ENCODE data around the gene TNFAIP8L3. TPM values are rescaled to one million over a fixed set of nuclear protein-coding genes. Genes with fewer than 3 reads are reported as not detected.

The TNFAIP8L3 gene
- total RNA-seq, 1 experiment from 2014 or later = 0.20 TPM

DNA sequence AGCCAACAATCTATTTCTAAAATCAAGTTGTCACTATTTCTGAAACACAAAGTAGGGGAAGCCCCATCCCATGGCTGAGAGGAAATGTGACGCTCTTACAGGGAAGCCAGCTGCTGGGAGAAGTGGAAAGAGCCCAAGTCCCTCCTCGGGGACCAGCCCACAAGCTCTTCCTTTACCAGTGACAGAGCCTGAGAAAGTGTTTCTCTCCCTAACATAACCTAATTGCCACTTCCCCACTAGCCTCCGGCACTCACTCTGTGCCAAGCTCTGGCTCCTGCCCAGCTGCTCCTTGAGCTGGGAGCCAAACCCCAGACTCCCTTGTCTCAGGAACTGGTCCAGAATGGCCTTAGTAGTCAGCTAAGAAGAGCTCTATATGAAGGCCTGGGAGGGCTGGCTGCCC is 42.9 kb downstream of the TNFAIP8L3 start:
- H3K4me2 ChIP-seq = no peak overlapping the region
- no TSS peak for BruUV-seq (replicated peaks)
- CTCF ChIA-PET = no interaction called here

GRCh38 chr15:51049081-51049480 is 45.6 kb downstream of the TNFAIP8L3 start:
- ChIA-PET CTCF (no interaction called here), POLR2A (ENCODE audit: unreplicated experiment) (no interaction called here)
- TF ChIP-seq, protein P1, sequence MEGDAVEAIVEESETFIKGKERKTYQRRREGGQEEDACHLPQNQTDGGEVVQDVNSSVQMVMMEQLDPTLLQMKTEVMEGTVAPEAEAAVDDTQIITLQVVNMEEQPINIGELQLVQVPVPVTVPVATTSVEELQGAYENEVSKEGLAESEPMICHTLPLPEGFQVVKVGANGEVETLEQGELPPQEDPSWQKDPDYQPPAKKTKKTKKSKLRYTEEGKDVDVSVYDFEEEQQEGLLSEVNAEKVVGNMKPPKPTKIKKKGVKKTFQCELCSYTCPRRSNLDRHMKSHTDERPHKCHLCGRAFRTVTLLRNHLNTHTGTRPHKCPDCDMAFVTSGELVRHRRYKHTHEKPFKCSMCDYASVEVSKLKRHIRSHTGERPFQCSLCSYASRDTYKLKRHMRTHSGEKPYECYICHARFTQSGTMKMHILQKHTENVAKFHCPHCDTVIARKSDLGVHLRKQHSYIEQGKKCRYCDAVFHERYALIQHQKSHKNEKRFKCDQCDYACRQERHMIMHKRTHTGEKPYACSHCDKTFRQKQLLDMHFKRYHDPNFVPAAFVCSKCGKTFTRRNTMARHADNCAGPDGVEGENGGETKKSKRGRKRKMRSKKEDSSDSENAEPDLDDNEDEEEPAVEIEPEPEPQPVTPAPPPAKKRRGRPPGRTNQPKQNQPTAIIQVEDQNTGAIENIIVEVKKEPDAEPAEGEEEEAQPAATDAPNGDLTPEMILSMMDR (conservative IDR thresholded peaks at IDR 0.05) = no peak
- TF ChIP-seq EZH2 (IDR thresholded peaks at IDR 0.05; ENCODE audit: low read depth) = no peak
- H3K27me3 ChIP-seq (ENCODE audit: insufficient read depth, low read depth) = no peaks in the 10 kb centered on the region
- no peaks in the 10 kb centered on the region for H3K9me3 ChIP-seq (ENCODE audit: insufficient read depth, low read depth)
- H3K27ac ChIP-seq = no peak overlapping the region
- intact Hi-C loops (cut with micrococcal nuclease; ENCODE audit: unreplicated experiment) = no loop called here
- H3F3A ChIP-seq (ENCODE audit: insufficient read depth, low read depth) = no peaks in the 10 kb centered on the region
- H3K4me2 ChIP-seq = no peak overlapping the region
- no peak overlapping the region for H3K4me3 ChIP-seq
- H3K4me1 ChIP-seq (replicated peaks; ENCODE audit: insufficient read depth) = no peaks in the 10 kb centered on the region
- no peak overlapping the region for H2AFZ ChIP-seq
- no peaks in the 10 kb centered on the region for H4K20me1 ChIP-seq (ENCODE audit: insufficient read depth)
- no peaks in the 10 kb centered on the region for H3K36me3 ChIP-seq (ENCODE audit: low read depth)
- BruUV-seq (replicated peaks) = no TSS peak
- no peak for DNase-seq
- H3K79me2 ChIP-seq (ENCODE audit: low read depth) = no peaks in the 10 kb centered on the region
- H3K9me2 ChIP-seq (ENCODE audit: insufficient read depth) = no peaks in the 10 kb centered on the region

More for the DNA sequence above, 42.9 kb downstream of the TNFAIP8L3 start:
- Histone ChIP-seq H3K9me2 (ENCODE audit: insufficient read depth) (no peaks in the 10 kb centered on the region), H3K36me3 (ENCODE audit: low read depth) (no peaks in the 10 kb centered on the region), H3K27me3 (ENCODE audit: insufficient read depth, low read depth) (no peaks in the 10 kb centered on the region), H3K4me1 (replicated peaks; ENCODE audit: insufficient read depth) (no peaks in the 10 kb centered on the region), H3K27ac (no peak overlapping the region), H3F3A (ENCODE audit: insufficient read depth, low read depth) (no peaks in the 10 kb centered on the region), H2AFZ (no peak overlapping the region), H3K4me3 (no peak overlapping the region), H4K20me1 (ENCODE audit: insufficient read depth) (no peaks in the 10 kb centered on the region), H3K79me2 (ENCODE audit: low read depth) (no peaks in the 10 kb centered on the region), H3K9me3 (ENCODE audit: insufficient read depth, low read depth) (no peaks in the 10 kb centered on the region)
- no peak for TF ChIP-seq EZH2 (IDR thresholded peaks at IDR 0.05; ENCODE audit: low read depth)
- TF ChIP-seq, protein P1 (conservative IDR thresholded peaks at IDR 0.05) = no peak
- DNase-seq = no peak
- POLR2A ChIA-PET (ENCODE audit: unreplicated experiment) = no interaction called here
- intact Hi-C loops (cut with micrococcal nuclease; ENCODE audit: unreplicated experiment) = no loop called here

GRCh38 chr15:51048308-51048707 is 46.4 kb downstream of the TNFAIP8L3 start:
- Histone ChIP-seq H3F3A (ENCODE audit: insufficient read depth, low read depth) (no peaks in the 10 kb centered on the region), H3K4me1 (replicated peaks; ENCODE audit: insufficient read depth) (no peaks in the 10 kb centered on the region), H2AFZ (no peak overlapping the region), H3K4me3 (no peak overlapping the region), H3K9me2 (ENCODE audit: insufficient read depth) (no peaks in the 10 kb centered on the region), H3K27me3 (ENCODE audit: insufficient read depth, low read depth) (no peaks in the 10 kb centered on the region), H3K36me3 (ENCODE audit: low read depth) (no peaks in the 10 kb centered on the region), H3K79me2 (ENCODE audit: low read depth) (no peaks in the 10 kb centered on the region), H3K27ac (no peak overlapping the region), H3K4me2 (no peak overlapping the region), H4K20me1 (ENCODE audit: insufficient read depth) (no peaks in the 10 kb centered on the region), H3K9me3 (ENCODE audit: insufficient read depth, low read depth) (no peaks in the 10 kb centered on the region)
- BruUV-seq (replicated peaks) = no TSS peak
- ChIA-PET CTCF (no interaction called here), POLR2A (ENCODE audit: unreplicated experiment) (no interaction called here)
- no peak for DNase-seq
- TF ChIP-seq, protein P1 (conservative IDR thresholded peaks at IDR 0.05) = no peak
- TF ChIP-seq EZH2 (IDR thresholded peaks at IDR 0.05; ENCODE audit: low read depth) = no peak
- intact Hi-C loops (cut with micrococcal nuclease; ENCODE audit: unreplicated experiment) = no loop called here
